Activated CD4-positive, alpha-beta T cell treated with anti-CD3 and anti-CD28 coated beads for 24 hours (primary cell): ENCODE measurements around the gene GBA2.

ENCODE experiments used
- DNase-seq, 2 donors: peaks; one replicate each; pipeline ENCODE4 v3.0.0-alpha.2; 2020; ENCODE audit warnings: low read depth in 2 of 2

GBA2 gene

DNA sequence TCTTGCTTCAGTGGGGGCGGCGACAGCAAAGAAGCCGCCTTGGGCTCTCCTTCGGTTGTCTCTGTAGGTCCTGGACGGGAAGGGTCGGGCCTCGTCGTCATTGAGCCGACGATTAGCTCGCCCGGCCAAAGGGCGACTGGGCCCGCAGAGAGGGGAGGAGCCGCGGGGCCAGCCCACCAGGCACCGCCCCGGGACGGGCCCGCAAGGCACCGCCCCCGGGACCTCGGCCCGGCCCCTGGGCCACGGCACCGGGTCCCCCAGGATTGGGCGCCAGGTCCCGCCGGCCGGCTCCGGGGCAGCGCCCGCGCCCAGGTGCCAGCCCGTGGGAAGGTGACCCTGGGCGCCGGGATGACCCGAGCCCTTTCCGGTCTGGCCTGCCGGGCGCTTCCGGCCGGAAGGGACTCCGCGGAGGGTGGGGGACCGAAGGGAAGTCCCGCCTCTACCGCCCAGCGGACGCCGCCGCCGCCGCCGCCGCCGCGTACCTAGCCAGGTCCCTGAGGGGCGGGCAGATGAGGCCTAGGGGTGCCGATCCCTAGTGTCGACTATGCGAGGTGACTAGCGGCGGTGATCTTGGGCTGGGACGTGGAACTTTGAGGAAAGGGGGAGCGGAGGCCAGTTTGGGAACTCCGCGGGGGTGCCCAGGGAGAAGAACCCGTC, at the start of gene GBA2, which contains the start of gene RGP1:
GBA2 (minus strand) TSS at position 371 of the 657 bp plus-strand sequence. CDS start 524 bp downstream, outside the sequence.
RGP1 (plus strand) TSS at position 430 of the 657 bp plus-strand sequence. CDS start 469 bp downstream, outside the sequence.
- DNase-seq = peak in 1 of 2 donors; percentile 62

DNA sequence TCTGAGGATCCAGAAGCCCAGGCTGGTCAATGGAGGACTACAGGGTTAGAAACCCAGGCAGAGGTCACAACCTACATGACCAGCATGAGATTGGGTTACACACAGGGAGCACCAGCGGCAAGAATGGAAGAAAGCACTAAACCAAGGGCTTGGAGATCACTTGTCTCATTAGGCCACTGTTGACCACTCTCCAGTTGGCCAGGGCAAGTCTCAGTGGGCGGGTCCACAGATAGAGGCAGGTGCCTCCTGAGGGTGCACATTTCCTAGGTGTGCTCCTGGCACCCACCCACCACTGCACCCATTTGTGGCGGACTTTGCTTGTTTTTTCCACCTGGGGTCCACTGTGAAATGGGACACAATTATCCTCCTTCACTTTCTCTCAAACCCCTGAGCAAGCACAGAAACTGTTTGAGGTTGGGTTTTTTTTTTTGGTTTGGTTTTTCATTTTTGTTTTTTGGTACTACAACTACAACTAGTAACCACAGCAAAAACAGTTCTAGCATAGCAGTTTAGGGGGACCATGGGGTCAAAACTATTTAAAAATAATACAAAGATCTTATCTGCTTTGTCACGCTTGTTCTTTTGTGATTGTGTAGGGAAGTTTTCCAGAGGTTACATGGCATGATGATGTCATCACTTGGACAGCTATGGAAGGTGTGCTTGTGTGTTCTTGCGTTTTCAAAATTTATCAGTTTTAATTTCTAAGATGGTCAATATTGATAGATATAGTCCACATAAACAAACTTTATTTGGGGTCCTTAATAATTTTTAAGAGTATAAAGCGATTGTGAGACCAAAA, 48.5 kb upstream of the GBA2 start:
- no peak for DNase-seq

- no peak for DNase-seq
Observed at GRCh38 chr9:35795695-35796094, 46.7 kb upstream of the GBA2 start.

GRCh38 chr9:35793461-35793860, 44.4 kb upstream of the GBA2 start:
- DNase-seq = no peak

- no peak for DNase-seq
Observed at GRCh38 chr9:35792826-35793225, 43.8 kb upstream of the GBA2 start.

- no peak for DNase-seq
Observed at GRCh38 chr9:35792024-35792813, 43.2 kb upstream of the GBA2 start.

GRCh38 chr9:35791297-35791921, 42.4 kb upstream of the GBA2 start, which contains the start of gene NPR2:
Gene NPR2 (plus strand): TSS chr9:35791591. CDS start chr9:35792409, 818 bp downstream.
- DNase-seq = no peak

DNA sequence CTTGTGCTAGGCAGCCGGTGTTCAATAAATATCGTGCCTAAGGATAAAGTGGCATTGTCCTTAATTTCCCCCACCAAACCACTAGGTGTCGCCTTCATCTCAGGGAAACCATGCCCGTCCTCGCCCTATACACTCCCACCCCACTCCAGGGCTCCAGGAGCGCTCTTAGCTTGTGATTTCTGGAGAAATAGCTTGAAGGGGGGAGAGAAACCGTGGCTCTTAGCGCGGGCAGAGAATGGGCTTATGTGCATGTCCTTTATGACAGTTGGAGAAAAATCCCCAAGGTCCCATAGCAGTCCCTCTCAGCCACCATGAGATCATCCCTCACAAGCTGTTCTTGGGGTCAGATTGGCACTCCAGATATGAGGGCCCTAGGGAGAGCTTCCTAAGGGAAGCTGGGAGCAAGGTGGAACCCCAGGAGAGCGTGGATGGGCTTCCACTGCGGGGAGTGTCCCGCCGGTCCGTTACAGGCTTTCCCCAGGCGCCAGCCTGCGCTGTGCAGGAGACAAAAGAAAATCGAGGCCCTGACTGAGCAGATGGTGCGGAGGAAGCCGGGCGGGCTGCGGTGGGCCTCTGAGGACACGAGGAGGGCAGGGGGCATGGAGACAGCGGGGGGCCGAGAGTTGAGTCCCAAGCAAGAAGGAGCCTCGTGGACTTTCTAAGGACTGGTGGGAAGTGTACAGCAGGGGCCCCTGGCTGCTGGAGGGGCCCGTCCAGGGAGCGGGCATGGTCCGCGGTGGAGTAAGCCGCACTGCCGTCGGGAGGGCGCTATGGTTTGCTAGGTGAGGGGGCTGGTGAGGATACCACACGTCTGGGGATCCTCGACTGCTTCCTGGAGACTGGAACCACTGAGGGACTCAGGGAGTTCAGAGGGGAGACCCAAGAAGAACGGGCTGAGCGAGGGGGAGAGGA, 41.6 kb upstream of the GBA2 start:
- peak; percentile 17 to 36 for DNase-seq

DNA sequence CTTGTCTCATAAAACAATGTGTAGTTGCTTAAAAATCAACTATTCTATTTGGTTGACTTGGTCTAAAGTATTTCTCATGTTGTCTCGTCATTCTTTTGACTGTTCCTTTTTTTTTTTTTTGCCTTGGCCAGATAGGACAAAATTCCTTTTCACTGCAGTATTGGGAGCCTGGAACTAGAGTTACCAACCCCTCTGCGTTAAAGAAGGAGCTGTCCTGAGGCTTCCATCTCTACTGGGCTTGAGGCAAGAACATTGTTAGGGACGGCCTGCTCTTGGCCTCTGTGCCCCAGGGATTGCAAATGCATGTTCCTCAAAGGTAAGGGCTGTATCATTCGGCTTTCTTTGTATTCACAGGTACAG, 41.0 kb upstream of the GBA2 start:
- DNase-seq = no peak

DNA sequence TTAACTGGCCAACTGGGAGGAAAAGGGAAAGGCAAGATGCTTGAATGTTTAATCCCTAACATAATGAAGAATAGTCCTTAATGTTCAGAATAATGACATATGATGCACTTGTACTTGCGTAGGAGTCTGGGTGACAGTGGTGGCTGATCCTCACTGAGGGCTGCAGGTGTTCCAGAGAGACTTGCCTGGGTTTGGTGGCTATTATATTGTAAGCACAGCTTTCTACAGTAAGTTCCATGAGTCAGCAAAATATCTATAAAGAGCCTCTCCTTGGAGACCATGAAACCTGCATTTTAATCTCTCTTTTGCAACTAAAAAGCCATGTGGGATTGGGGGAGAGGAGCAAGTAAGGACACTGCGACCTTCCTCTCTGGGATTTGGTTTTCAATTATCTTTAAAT, 40.5 kb upstream of the GBA2 start:
- no peak for DNase-seq

DNA sequence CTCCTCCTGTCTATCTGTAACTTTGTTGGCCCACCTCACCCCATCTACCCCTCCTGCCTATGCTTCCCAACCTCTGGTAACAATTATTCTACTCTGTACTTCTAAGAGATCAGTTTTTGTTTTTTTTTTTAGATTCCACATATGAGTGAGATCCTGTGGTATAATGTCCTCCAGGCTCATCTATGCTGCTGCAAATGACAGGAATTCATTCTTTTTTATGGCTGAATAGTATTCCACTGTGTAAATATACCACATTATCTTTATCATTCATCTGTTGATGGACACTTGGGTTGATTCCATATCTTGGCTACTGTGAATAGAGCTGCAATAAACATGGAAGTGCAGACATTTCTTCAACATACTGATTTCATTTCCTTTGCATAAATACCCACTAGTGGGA, 34.4 kb upstream of the GBA2 start:
- no peak for DNase-seq

- no peak for DNase-seq
Observed at GRCh38 chr9:35781066-35781465, 32.0 kb upstream of the GBA2 start.

DNA sequence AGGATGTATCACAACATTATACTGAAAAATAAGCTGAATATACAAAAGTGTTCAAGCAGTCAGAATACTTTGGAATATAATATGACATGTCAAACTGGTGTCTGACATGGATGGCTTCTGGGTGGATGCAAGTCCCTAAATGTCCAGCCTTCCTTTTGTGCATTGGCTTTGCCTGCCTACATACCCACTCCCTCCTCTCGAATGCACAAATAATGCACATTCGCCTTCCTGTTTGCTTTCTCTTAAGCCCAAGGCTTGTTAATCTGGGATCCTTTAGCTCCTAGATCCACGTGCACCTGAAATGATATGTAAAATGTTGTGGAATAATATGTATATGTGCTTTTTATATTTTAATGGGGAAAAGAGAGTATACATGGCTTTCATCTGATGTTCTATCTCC, 29.5 kb upstream of the GBA2 start:
- no peak for DNase-seq

- no peak for DNase-seq
Observed at GRCh38 chr9:35776018-35776417, 27.0 kb upstream of the GBA2 start.

DNA sequence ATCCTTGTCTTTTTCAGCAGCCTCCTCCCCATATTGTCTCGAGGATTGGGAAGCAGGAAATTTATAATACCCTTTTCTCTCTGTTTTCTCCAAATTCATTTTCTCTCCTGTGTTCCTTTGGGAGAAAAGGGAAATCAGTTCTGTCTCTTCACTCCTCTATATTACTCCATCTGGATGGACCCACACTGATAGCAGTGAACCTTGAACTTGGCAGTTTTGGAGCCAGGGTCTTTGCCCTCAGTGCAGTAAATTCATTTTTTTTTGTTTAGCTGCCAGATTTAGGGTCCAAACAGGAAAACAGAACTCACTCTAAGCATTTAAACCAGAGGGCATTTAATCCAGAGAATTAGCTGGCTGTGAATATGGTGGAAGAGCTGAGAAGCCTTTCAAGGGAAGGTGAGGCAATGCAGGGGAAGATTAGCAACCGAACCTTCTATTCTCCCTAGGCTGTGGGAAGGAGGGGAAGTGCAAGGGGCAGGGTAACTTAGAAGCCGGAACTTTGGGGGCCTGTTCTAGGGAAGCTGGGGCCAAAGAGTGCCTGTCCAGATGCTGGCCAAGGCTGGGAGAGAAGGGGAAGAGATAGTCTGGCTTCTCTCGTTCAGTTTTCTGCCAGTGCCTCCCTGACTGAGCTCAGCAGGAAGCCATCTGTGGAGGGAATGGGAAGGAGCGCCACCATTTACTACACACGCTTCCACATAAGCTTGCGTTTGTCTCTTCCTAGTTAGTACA, 26.0 kb upstream of the GBA2 start:
- DNase-seq = no peak

DNA sequence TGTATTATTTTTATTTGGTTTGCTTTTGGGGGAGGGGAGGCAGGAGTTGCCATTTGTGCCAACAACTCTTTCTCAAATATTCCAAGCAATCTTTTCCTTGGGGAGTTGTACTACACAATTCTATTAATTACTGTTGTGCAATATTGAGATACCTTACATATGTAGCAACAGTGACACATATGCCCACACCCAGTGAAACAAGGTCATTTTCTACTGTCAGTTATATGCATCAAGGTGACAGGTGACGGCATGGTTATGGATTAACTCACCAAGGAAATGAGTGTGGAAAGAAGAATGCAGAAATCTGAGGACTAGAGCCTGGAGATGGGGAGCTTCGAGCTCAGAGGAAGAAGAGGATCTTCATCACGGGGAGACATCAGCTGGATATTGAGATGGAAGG, 22.9 kb upstream of the GBA2 start:
- DNase-seq = no peak

DNA sequence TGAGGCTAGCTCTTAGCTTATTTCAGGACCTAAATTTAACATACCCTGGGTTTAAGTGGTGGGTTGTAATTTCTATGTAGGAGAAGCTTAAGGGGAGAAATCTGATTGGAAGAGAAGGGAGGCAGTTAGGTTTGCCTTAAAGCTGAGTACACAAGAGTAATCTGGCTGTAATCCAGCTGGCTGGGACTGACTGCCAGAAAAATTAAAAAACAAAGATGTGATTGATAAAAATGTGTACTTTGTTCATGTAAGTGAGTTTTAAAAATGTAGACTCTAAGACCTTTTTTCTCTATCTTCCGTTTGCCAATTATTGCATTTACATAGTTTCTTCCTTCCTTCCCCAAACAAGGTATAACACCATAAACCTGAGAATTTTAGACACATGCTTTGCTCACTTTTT, 22.5 kb upstream of the GBA2 start:
- no peak for DNase-seq

- no peak for DNase-seq
Observed at GRCh38 chr9:35771075-35771433, 22.0 kb upstream of the GBA2 start.

DNA sequence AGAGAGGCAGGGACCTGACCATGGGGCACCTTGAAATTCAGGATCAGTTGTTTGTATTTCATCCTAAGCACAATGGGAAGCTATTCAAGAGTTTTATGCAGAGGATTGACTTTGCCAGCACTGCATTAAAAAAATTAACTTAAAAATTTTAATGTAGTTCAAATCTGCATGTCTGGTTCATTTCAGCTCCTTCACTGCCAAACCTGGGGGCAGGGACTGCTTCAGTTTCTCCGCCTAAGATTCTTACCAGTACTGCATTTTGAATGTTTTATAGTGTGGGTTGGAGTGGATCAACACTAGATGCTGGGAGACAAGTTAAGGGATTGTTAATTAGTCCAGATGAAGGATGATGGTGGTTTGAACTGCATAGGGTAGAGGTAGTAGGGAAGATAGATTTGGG, 20.7 kb upstream of the GBA2 start:
- no peak for DNase-seq

DNA sequence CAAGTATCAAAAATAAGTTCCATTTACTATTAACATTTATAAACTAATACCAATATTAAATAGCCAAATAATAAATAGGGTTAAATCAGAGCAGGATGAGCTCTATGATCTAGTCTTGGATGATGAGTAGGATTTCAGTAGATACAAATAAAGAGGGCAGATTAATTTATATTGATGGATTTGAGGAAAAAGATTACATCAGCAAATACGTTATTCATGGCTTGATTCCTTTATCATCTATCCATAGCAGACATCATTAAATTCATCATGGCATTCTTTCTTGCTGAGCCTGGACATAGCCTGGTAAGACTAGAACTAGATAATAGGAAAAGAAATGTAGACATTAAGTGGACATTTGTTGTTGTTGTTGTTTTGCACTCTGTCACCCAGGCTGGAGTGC, 18.4 kb upstream of the GBA2 start:
- no peak for DNase-seq
